HL-60 (cell line): ENCODE data around the gene CCDC40.

ENCODE experiments used
- DNase-seq, 2 experiments: peaks; one replicate each; pipeline ENCODE4 v3.0.0-alpha.2; 2010 to 2020; ENCODE audit warnings: low read depth in 1 of 2, low spot score in 1 of 2
- H3K27ac ChIP-seq: fragments of 250-450 bp; sonication (Bioruptor Pico); replicated peaks from 2 replicates; pipeline ENCODE4 v1.5.1; 2020; ENCODE audit warnings: mild to moderate bottlenecking, moderate library complexity
- H3K27me3 ChIP-seq: fragments of 250-450 bp; sonication (Bioruptor Pico); 2 replicates; pipeline ENCODE4 v1.5.1; 2021; ENCODE audit warnings: mild to moderate bottlenecking, moderate library complexity; ENCODE audit not compliant: insufficient read depth, poor library complexity, severe bottlenecking
- H3K4me3 ChIP-seq: replicated peaks from 2 replicates; pipeline ENCODE4 v1.5.1; 2011; ENCODE audit warnings: mild to moderate bottlenecking, control low read depth, low read length; ENCODE audit not compliant: insufficient read depth
- CTCF ChIP-seq: IDR thresholded peaks from one replicate; pipeline ENCODE4 v1.5.1; 2011; ENCODE audit warnings: low read length, control low read depth, inconsistent platforms; ENCODE audit not compliant: insufficient read depth
- GABPA ChIP-seq: IDR thresholded peaks from 2 replicates; pipeline ENCODE4 v1.6.1; 2012; ENCODE audit warnings: low read depth
- POLR2AphosphoS5 ChIP-seq: IDR thresholded peaks from 2 replicates; pipeline ENCODE4 v1.6.1; 2012; ENCODE audit warnings: low read depth
- REST ChIP-seq: IDR thresholded peaks from 2 replicates; pipeline ENCODE4 v1.6.1; 2012; ENCODE audit warnings: low read depth; ENCODE audit not compliant: insufficient replicate concordance
- SPI1 ChIP-seq: IDR thresholded peaks from 2 replicates; pipeline ENCODE4 v1.6.1; 2012; ENCODE audit warnings: low read depth, mild to moderate bottlenecking, borderline replicate concordance

Gene CCDC40

GRCh38 chr17:80095844-80096475 lies 59.5 kb downstream of the CCDC40 start:
- no peak for DNase-seq
- H3K27me3 ChIP-seq = no peaks in the 10 kb centered on the region
- TF ChIP-seq SPI1 = no peak
- TF ChIP-seq POLR2AphosphoS5 = no peak
- no peak for TF ChIP-seq CTCF
- no peak for TF ChIP-seq REST
- no peak for TF ChIP-seq GABPA
- H3K27ac ChIP-seq = no peak overlapping the region
- H3K4me3 ChIP-seq = no peak overlapping the region

- no peak overlapping the region for H3K4me3 ChIP-seq
- H3K27me3 ChIP-seq = no peaks in the 10 kb centered on the region
- H3K27ac ChIP-seq = no peak overlapping the region
- TF ChIP-seq GABPA (no peak), POLR2AphosphoS5 (no peak), REST (no peak), SPI1 (no peak), CTCF (no peak)
- DNase-seq = no peak
These were observed 60.1 kb downstream of the CCDC40 start for GRCh38 chr17:80096561-80097021.

- H3K27ac ChIP-seq = no peak overlapping the region
- no peaks in the 10 kb centered on the region for H3K27me3 ChIP-seq
- H3K4me3 ChIP-seq = no peak overlapping the region
- no peak for TF ChIP-seq POLR2AphosphoS5
- no peak for TF ChIP-seq SPI1
- TF ChIP-seq GABPA = no peak
- no peak for TF ChIP-seq REST
- no peak for TF ChIP-seq CTCF
- DNase-seq = no peak
These were observed 60.7 kb downstream of the CCDC40 start for GRCh38 chr17:80097127-80097621.
